ENCODE data around the gene TAS2R1.

The TAS2R1 gene, protein sequence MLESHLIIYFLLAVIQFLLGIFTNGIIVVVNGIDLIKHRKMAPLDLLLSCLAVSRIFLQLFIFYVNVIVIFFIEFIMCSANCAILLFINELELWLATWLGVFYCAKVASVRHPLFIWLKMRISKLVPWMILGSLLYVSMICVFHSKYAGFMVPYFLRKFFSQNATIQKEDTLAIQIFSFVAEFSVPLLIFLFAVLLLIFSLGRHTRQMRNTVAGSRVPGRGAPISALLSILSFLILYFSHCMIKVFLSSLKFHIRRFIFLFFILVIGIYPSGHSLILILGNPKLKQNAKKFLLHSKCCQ

GRCh38 chr5:9630251-9630650 is at the start of gene TAS2R1:
TSS of gene TAS2R1 (minus strand) at chr5:9630351. CDS start at chr5:9630032, 319 bp downstream.
- DNase-seq (ENCODE audit: low spot score), result no peak

GRCh38 chr5:9670371-9670770 is 40.2 kb upstream of the TAS2R1 start:
- DNase-seq (ENCODE audit: low spot score), result no peak

GRCh38 chr5:9667906-9668305 is 37.8 kb upstream of the TAS2R1 start:
- DNase-seq (ENCODE audit: low spot score), result no peak

GRCh38 chr5:9663891-9664290 is 33.7 kb upstream of the TAS2R1 start:
- DNase-seq (ENCODE audit: low spot score), result no peak

DNA sequence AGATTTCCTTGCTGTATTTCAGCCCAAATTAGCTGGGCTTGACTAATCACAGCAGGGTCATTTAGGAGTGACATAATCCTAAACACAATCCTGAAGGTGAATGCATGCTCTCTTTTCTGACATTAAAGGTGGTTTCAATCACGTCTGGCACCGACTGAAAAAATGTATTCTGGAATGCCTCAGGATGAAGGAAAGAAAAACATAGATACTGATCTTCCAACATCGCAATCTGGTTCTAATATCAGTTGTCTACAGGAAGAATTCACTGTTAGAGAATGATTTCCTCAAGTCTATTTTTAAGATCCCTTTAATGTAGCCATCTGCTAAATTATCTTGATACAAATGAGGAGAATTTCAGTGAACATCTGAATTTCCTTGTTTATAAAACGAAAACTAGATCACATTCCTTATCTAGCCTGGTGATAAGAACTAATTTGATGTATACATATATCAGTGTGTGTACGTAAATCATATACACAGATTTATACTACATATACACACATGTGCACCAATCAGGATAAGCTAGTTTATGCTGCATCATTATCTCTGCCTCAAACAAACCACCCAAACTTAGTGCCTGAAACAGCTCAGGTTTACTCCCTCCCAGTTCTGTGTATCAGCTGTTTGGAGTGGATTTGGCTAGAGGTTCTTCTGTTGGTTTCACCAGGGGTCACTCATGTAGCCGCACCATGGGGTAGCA is 31.3 kb upstream of the TAS2R1 start:
- DNase-seq (ENCODE audit: low spot score), result no peak

- DNase-seq (ENCODE audit: low spot score), result no peak
Observed at GRCh38 chr5:9658706-9659105, 28.6 kb upstream of the TAS2R1 start.

DNA sequence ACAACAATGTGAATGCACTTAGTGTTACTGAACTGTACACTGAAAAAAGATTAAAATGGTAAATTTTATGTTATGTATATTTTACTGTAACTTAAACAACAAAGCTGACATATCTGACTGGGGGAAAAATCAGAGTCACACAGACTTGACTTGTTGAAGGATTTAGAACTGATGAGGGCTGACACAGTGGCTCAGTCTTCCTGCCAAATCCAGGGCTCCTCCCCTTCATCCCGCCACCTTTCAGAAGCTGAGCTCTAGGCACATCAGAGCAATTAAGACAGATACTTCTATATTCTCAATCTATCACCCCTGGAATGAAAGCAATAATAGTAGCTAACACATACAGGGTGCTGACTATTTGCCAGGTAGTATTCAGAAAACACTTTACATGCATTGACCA is 27.7 kb upstream of the TAS2R1 start:
- DNase-seq (ENCODE audit: low spot score), result no peak

GRCh38 chr5:9655641-9656040 is 25.5 kb upstream of the TAS2R1 start:
- DNase-seq (ENCODE audit: low spot score), result no peak

- DNase-seq (ENCODE audit: low spot score), result no peak
Observed at GRCh38 chr5:9654886-9655285, 24.7 kb upstream of the TAS2R1 start.

- peak; percentile 20 for DNase-seq (ENCODE audit: low spot score)
Observed at GRCh38 chr5:9653811-9654210, 23.7 kb upstream of the TAS2R1 start.

DNA sequence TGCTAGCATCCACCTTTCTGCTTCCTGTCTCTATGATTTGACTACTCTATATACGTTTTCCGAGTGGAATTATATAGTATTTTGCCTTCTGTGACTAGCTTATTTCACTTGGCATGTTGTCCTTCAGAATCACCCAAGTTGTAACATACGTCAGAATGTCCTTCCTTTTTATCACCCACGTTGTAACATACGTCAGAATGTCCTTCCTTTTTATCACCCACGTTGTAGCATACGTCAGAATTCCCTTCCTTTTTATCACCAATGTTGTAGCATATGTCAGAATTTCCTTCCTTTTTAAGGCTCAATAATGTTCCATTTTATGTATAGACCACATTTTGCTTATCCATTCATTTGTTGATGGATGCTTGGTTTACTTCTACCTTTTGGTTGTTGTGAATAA is 22.9 kb upstream of the TAS2R1 start:
- DNase-seq (ENCODE audit: low spot score), result no peak

DNA sequence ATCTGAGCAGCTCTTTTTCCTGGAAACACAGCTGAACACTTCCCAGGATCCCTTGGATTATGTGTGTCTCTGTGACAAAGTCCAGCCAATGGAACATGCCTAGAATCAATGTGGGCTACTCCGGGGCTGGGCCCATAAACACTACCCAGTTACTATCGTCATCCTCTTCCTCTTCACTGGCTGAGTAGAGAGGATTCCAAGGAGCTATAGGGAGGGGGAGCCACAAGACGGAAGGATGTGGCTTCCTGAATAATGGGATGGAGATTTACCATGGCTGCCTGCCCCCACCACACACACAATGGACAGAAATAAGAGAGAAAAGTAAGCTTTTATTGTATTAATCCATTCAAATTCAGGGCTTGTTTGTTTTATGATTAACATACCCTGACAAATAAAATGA is 22.1 kb upstream of the TAS2R1 start:
- no peak for DNase-seq (ENCODE audit: low spot score)

- DNase-seq (ENCODE audit: low spot score), result no peak
Observed at GRCh38 chr5:9646843-9647242, 16.7 kb upstream of the TAS2R1 start.

DNA sequence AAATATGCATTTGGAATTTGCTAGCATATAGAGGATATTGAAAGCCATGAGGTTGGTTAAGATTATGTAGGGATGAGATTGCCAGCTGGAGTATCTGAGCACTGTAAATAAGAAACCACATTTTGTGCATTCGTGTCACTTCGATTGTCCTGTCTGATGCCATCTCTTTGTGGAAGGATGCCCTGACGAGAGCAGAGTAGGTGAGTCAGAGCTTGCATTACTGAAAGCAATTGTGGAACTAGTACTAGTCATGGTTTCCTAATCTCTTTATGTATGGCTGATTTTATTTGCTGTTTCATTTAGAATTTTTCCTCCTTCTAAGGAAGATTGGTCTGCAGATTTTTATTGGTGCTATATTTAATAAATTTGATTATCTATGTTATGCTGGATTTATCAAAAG is 14.5 kb upstream of the TAS2R1 start:
- no peak for DNase-seq (ENCODE audit: low spot score)

DNA sequence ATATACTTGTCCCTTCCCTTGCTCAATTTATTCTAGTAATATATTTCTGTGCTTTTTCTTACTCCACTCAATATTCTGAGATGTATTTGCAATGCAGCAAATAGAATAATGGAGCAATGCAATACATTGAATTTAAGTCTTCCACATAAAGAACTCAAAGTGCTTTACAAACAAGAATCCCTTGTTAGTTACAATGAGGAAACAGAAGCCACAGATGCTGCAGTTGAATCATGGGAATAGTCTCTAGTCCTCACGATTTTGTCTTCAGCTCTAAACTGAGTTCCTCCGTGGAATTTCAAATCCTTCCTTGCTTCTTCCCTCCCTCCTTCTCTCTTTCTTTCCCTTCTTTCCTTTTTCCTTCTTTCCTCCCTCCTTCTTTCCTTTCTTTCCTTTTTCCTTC is 12.5 kb upstream of the TAS2R1 start:
- no peak for DNase-seq (ENCODE audit: low spot score)

GRCh38 chr5:9641806-9642355 is 11.7 kb upstream of the TAS2R1 start:
- DNase-seq (ENCODE audit: low spot score), result no peak

DNA sequence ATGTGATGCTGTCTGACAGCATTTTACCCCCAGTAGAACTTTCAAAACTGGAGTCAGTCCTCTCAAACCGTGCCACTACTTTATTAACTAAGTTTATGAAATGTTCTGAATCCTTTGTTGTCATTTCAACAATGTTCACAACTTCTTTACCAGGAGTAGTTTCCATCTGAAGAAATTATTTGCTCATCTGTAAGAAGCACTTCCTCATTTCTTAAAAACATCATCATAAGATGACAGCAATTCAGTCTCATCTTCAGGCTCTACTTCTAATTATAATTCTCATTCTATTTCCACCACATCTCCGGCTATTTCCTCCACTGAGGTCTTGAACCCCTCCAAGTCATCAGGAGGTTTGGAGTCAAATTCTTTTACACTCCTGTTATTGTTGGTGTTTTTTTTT is 2.3 kb upstream of the TAS2R1 start:
- DNase-seq (ENCODE audit: low spot score), result no peak

DNA sequence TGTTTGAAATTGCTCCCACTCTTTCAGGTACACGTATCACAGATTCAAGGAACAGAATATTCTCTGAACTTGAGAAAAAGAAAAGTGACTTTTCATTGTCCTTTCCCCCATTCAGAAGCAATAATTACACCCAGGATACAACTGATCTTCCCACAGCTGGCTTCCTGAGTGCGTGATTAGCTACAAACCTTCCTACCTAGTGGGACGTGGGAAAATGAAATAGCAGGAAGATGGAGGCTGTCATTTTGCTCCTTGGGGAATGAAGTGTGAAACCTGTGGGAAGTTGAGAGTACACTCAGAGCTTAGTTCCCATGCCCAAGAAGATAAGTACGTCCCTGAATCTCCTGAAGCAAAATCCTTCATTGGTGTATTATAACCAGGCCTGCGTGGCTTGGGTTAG is 2.6 kb downstream of the TAS2R1 start:
- no peak for DNase-seq (ENCODE audit: low spot score)

- no peak for DNase-seq (ENCODE audit: low spot score)
Observed at GRCh38 chr5:9626955-9627354, 3.2 kb downstream of the TAS2R1 start.

GRCh38 chr5:9625731-9626130 is 4.4 kb downstream of the TAS2R1 start:
- DNase-seq (ENCODE audit: low spot score), result no peak

DNA sequence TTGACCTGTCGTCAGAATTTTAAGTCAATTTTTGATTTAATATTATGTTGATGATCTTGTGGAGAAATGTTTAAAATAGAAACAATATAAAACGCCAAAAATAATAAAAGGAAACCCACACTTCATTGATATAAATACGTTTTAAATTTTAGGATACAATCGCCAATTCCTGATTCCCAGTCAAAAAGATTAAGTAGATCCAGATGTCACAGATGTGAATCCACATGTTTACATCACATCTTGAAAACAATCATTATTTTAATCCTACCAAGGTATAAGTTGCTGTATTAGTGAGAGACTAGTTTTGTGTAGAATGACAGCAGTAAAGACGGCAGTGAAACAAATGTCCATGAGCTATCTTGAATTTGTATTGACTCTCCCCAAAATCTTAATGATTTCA is 4.9 kb downstream of the TAS2R1 start:
- DNase-seq (ENCODE audit: low spot score), result no peak

DNA sequence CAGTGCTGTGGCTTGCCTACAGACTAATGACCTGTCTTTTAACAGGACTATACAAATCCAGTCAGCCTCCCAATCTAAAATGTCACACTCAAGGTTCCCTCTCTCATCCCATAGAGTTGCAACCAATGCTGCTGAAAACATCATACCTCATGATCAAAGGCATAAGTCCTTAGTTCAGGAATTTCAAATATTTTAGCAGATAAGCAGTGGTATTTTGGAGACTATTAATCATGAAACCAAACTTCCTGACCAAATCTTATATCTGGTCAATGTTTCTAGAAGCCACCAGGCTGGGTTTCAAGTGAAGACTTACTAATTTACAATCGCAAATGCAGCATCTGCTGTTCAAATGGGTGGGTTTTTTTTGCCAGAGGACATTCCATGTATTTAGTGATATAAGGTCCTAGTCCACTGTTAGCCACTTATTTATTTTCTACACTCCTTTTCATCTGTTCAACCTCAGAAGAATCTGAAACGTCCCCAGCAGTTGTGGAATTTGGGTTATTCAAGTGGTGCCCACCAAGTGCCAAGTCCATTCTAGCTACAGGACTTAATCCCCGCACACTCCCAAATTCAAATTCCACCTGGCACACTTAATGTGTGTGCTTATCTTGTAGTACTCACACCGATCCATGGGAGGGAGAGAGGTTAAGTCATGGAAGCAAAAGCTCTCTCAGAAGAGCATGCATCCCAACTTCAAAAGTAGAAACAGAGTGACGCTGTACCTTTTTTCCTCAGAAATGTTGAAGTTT is 5.8 kb downstream of the TAS2R1 start:
- DNase-seq (ENCODE audit: low spot score), result peak; percentile 44

- no peak for DNase-seq (ENCODE audit: low spot score)
Observed at GRCh38 chr5:9623661-9624060, 6.5 kb downstream of the TAS2R1 start.

All from SW480 (cell line).